NT2/D1 (cell line): ENCODE data around the gene DEPDC4.

Experiments
- SUZ12 ChIP-seq: IDR thresholded peaks from 2 replicates; pipeline ENCODE4 v1.6.1; 2011; ENCODE audit not compliant: insufficient read length, insufficient read depth; ENCODE audit errors: extremely low read depth
- YY1 ChIP-seq: IDR thresholded peaks from 2 replicates; pipeline ENCODE4 v1.6.1; 2011; ENCODE audit not compliant: insufficient read length, insufficient read depth
- ZNF274 ChIP-seq: IDR thresholded peaks from 2 replicates; pipeline ENCODE4 v1.6.1; 2011; ENCODE audit warnings: mild to moderate bottlenecking, low read depth, low read length

DNA sequence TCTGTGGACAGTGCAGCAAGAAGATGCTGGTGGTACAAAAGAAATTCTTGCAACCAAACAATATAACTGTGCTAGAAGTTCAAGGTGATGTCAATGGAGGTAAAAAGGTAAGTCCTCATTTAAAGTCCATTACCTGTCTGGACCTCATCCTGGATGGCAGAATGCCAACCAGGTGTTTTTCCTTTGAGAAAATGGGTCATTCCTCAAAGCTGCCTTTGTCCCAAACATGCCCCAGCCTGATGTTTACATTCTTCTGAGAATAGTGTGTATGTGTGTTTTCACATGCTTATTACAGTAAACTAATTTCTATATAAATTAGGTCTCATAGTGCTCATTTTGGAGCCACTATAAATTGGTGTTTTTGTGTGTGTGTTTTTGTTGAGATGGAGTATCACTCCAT lies 41.4 kb downstream of the DEPDC4 start:
- TF ChIP-seq YY1 (no peak), ZNF274 (no peak), SUZ12 (no peak)
